SK-N-SH (cell line): ENCODE data around the gene NELFB.

Source experiments
- CTCF ChIP-seq: fragments of 200-600 bp; sonication (generic); IDR thresholded peaks from 2 replicates; pipeline ENCODE4 v1.6.1; 2017; ENCODE audit warnings: antibody characterized with exemption, mild to moderate bottlenecking, moderate library complexity
- EP300 ChIP-seq, 2 experiments: IDR thresholded peaks; 2 replicates each; pipeline versions ENCODE4 v1.4.0 to v1.6.1; 2012; ENCODE audit warnings: borderline replicate concordance in 1 of 2, low read depth in 1 of 2, low read length in 1 of 2
- EZH2phosphoT487 ChIP-seq: fragments of 200-600 bp; sonication (generic); IDR thresholded peaks from 2 replicates; pipeline ENCODE4 v1.6.1; 2017; ENCODE audit warnings: low read depth, mixed run types, mild to moderate bottlenecking, antibody characterized with exemption, moderate library complexity, borderline replicate concordance
- PBX3 ChIP-seq: IDR thresholded peaks from 2 replicates; pipeline ENCODE4; 2012
- POLR2AphosphoS5 ChIP-seq: IDR thresholded peaks from 2 replicates; pipeline ENCODE4 v1.6.1; 2012; ENCODE audit warnings: low read depth, low read length
- SIN3A ChIP-seq: IDR thresholded peaks from 2 replicates; pipeline ENCODE4 v1.6.1; 2012; ENCODE audit warnings: low read depth, mild to moderate bottlenecking, low read length, moderate library complexity, borderline replicate concordance

- TF ChIP-seq SIN3A (no peak), CTCF (no peak), EP300 (IDR thresholded peaks at IDR 0.05; ENCODE audit: borderline replicate concordance in 1 of 2, low read depth in 1 of 2, low read length in 1 of 2) (no peak), EZH2phosphoT487 (no peak), PBX3 (no peak), POLR2AphosphoS5 (no peak)
Observed at GRCh38 chr9:137276473-137277328, 21.6 kb downstream of the NELFB start.
